GM10248 (cell line): ENCODE measurements around the gene TRAF6.

Experiments
- CTCF ChIA-PET: fragments of 300-600 bp; sonication (Branson Sonifier 250); formaldehyde crosslinking; extraction: SDS; loops from one replicate; lab custom pipeline; 2021; ENCODE audit warnings: antibody characterized with exemption; lab: Yijun Ruan, JAX
- POLR2A ChIA-PET: fragments of 350-650 bp; sonication (Branson Sonifier 250); formaldehyde crosslinking; extraction: SDS; loops from one replicate; lab custom pipeline; 2020; ENCODE audit warnings: antibody characterized with exemption; lab: Yijun Ruan, JAX
- DNase-seq: peaks from one replicate; pipeline ENCODE4 v3.0.0; 2012; ENCODE audit errors: extremely low spot score
- TF ChIP-seq, protein P1 (sequence below): IDR thresholded peaks from 2 replicates; pipeline ENCODE4 v1.5.1; 2012; ENCODE audit warnings: mild to moderate bottlenecking, low read depth; ENCODE audit errors: extremely low read depth, missing control alignments, control extremely low read depth

Gene TRAF6

DNA sequence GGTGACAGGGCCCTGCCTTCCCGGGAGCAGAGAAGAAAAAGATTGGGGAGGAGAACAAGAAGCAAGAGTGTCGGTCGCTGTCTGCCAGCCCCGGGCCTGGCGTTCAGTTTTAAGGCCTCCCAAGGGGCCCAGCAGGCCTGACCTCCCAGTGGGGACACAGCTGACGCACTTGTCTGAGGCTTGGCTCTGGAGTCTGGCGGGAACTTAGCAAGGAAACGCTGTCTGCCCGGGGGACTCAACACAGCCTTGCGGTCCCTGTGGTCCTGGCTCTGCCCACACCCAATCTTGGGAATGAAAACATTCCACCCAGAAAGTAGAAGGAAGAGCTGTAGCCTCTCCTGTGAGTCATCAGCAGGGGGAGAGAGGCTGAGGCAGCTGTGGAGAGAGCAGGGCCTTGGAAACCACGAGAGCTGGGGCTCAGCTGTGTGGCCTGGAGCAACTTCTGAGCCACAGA, 54.4 kb downstream of the TRAF6 start:
- TF ChIP-seq, protein P1, sequence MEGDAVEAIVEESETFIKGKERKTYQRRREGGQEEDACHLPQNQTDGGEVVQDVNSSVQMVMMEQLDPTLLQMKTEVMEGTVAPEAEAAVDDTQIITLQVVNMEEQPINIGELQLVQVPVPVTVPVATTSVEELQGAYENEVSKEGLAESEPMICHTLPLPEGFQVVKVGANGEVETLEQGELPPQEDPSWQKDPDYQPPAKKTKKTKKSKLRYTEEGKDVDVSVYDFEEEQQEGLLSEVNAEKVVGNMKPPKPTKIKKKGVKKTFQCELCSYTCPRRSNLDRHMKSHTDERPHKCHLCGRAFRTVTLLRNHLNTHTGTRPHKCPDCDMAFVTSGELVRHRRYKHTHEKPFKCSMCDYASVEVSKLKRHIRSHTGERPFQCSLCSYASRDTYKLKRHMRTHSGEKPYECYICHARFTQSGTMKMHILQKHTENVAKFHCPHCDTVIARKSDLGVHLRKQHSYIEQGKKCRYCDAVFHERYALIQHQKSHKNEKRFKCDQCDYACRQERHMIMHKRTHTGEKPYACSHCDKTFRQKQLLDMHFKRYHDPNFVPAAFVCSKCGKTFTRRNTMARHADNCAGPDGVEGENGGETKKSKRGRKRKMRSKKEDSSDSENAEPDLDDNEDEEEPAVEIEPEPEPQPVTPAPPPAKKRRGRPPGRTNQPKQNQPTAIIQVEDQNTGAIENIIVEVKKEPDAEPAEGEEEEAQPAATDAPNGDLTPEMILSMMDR: no peak
- ChIA-PET POLR2A (no interaction called here), CTCF (interaction anchor here (1.3 to 1.4 kb wide), 2 partner anchors 23 to 37 kb away, joined by 3 to 4 read pairs; no protein-coding TSS in a partner anchor)
- no peak for DNase-seq

DNA sequence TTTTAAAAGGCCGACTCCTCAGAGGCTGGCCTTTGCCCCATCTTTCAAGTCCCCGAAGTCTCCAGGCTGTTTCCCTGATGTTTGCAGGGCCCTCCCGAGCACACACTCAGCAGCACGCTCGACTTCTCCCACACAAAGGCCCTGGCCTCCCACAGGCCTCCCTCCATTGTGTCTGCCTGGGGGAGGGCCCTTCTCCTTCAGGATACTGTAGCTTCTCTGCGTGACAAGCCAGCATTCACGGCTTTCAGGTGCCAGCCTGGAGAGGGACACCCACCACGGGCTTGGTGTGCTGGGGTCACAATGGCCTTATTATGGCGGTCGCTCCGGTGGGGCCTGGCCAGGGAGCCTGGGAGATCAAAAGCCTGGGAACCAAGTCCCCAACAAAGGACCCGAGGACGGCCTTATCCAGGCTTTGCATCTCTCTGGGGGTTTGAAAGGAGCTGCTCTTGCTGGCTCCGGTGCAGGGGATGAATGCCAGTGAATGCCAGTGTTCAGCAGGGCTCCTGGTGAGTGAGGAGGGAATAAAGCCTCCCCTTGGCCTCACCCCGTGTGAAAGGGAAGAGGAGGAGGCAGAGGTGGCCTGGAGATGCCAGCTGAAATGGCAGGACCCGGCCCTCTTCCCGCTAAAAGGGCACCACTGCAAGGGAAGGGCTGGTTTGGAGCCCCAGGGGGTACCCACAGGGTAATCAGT, 55.0 kb downstream of the TRAF6 start:
- TF ChIP-seq, protein P1: no peak
- POLR2A ChIA-PET: no interaction called here
- no peak for DNase-seq
- CTCF ChIA-PET: interaction anchor here (1.4 kb wide), 1 partner anchor 38 kb away, joined by 3 read pairs; no protein-coding TSS in a partner anchor

DNA sequence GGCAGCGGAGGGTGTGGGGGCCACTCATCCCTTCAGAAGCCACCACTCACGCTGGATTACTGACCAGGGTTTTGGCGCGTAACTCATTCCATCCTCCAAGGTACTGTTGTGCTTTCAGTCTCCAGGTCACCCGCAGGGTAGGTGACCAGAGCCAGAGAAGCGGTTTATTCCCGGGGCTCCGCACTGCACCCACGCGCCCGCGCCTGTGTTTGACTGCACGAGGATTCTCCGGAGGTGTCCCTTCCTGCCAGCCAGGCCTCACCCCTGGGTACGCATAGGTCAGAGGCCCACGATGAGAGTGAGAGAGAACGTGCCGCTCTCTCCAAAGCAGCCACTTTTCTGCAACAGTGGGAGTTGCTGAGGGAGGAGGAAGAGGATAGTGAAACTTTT, 55.5 kb downstream of the TRAF6 start:
- ChIA-PET POLR2A (no interaction called here), CTCF (interaction anchor here (0.9 to 2.8 kb wide), 3 partner anchors 12 to 38 kb away, joined by 3 to 16 read pairs (median 3); no protein-coding TSS in a partner anchor)
- no peak for DNase-seq
- TF ChIP-seq, protein P1: no peak

DNA sequence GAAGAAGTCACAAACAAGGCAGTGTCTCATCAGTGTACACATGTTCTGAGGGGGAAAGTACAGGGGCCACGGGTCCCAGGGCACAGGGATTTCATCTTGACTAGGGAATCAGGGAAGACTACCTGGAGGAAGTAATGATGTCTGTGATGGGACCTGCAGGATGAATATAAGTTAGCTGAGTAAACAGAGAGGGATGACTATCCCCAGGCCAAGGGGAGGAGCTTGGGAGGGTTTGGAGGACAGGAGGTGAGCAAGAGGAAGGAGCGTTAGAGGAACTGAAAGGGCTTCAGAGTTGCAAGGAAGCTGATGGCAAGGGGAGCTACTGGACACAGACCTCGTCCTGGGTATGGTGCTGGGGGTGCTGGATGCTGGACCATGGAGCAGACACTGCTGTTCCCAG, 56.4 kb downstream of the TRAF6 start:
- DNase-seq: peak; percentile 28
- CTCF ChIA-PET: interaction anchor here (0.9 to 2.8 kb wide), 3 partner anchors 12 to 39 kb away, joined by 3 to 16 read pairs (median 4); no protein-coding TSS in a partner anchor
- TF ChIP-seq, protein P1: no peak
- POLR2A ChIA-PET: no interaction called here

DNA sequence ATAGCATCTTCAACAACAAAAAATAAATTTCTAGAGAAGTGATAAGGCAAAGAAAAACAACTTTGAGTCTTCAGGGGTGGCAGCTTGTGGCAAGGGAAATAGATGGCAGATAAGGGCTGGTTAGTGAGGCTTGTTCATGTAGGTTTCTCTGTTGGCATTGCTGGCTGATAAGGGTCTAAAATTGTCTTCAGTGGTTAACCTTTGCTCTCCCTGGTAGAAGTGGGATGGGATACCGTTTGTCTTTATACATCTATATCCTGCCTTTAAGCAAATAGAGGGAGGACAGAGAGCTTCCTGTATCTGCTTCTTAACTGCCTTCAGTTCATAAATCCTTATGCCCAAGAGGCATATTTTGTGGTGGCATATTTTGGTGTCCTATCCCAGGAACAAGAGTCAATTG, 57.1 kb downstream of the TRAF6 start:
- TF ChIP-seq, protein P1: no peak
- no peak for DNase-seq
- CTCF ChIA-PET: interaction anchor here (0.8 to 2.8 kb wide), 5 partner anchors 21 to 161 kb away, joined by 3 to 16 read pairs (median 3); no protein-coding TSS in a partner anchor
- POLR2A ChIA-PET: no interaction called here

DNA sequence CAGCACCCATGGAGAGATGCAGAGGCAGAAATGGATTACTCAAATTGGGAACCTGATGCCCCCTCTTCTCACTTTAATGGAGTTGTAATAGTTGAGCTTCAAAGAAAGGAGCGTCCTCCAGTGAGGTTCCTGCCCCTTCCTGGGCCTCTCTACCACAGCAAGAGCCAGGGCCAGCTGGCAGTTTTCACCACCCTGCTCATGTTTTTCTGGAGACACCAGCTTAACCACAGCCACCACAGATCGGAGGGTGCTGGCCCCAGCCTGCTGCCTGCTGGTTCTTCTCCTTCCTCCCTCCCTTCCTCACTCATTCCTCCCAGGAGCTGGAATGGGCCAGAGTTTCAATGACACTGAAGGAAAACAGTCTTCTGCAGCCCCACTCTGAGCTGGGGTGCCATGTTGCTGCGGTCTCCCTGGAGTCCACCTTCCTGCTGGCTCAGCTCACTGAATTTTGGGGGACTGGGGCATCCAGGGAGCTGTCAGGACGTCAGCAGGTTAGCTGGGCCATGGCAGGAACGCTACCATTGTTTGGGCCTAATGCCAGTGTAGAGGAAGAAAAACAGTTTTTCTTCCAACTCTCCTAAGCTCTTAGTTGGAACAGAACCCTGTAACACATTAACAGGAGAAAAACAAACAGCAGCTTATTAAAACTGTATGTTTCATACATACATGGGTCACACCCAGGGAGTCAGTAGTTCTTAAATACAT, 57.7 kb downstream of the TRAF6 start:
- POLR2A ChIA-PET: no interaction called here
- CTCF ChIA-PET: interaction anchor here (0.8 to 2.8 kb wide), 5 partner anchors 21 to 160 kb away, joined by 3 to 16 read pairs (median 3); no protein-coding TSS in a partner anchor
- DNase-seq: no peak
- TF ChIP-seq, protein P1: no peak
